ENCODE measurements around the gene TM7SF2.

DNA sequence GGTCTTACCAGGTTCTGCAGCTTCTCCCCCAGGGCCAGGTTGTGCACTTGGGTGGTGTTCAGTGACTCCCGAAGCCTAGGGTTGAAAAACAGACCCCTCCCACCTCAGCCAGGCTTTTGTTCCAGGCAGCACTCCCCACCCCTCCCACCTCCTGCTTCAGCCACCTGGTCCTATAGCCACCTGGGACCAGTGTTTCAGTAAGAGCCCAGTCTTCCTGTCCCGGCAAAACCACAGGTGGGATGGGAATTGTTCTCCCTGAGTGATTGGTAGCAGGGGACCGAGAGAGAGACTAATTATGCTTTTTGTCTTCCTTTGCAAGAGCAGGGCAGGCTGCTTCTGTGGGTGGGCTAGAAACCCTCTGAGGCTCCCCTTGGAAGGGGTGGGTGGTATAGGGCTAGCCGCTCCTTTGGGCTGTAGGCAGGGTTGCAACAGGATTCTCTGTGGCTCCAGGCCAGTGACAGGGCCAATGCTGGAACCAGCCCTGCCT, 44.8 kb upstream of the TM7SF2 start:
- TF ChIP-seq, protein P1, sequence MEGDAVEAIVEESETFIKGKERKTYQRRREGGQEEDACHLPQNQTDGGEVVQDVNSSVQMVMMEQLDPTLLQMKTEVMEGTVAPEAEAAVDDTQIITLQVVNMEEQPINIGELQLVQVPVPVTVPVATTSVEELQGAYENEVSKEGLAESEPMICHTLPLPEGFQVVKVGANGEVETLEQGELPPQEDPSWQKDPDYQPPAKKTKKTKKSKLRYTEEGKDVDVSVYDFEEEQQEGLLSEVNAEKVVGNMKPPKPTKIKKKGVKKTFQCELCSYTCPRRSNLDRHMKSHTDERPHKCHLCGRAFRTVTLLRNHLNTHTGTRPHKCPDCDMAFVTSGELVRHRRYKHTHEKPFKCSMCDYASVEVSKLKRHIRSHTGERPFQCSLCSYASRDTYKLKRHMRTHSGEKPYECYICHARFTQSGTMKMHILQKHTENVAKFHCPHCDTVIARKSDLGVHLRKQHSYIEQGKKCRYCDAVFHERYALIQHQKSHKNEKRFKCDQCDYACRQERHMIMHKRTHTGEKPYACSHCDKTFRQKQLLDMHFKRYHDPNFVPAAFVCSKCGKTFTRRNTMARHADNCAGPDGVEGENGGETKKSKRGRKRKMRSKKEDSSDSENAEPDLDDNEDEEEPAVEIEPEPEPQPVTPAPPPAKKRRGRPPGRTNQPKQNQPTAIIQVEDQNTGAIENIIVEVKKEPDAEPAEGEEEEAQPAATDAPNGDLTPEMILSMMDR (IDR thresholded peaks at IDR 0.05; ENCODE audit: borderline replicate concordance, extremely low read depth, low read length, poor library complexity, severe bottlenecking): no peak
- TF ChIP-seq EZH2 (IDR thresholded peaks at IDR 0.05; ENCODE audit: borderline replicate concordance, low read depth, low read length, severe bottlenecking): no peak
